Gastroesophageal sphincter (tissue), 3 donors: ENCODE results near the gene RNF183.

Experiments
- EP300 ChIP-seq: sonication (generic); formaldehyde crosslinking; IDR thresholded peaks from one replicate; pipeline ENCODE4 v1.6.1; 2017; ENCODE audit warnings: antibody characterized with exemption, mild to moderate bottlenecking
- POLR2A ChIP-seq, 2 donors: fragments of 450-650 bp; IDR thresholded peaks; one replicate each; pipeline ENCODE4 v1.6.1; 2017; ENCODE audit warnings: antibody characterized with exemption in 2 of 2, mild to moderate bottlenecking in 2 of 2, moderate library complexity in 1 of 2
- TF ChIP-seq, protein P1 (sequence below), 4 experiments: fragments of 200-600 bp in 2 of 4; fragments of 450-650 bp in 2 of 4; sonication (generic) in 1 of 4; IDR thresholded peaks; one replicate each; pipeline ENCODE4 v1.5.1; 2017 to 2019; ENCODE audit warnings: antibody characterized with exemption in 4 of 4, mild to moderate bottlenecking in 2 of 4, moderate library complexity in 2 of 4

DNA sequence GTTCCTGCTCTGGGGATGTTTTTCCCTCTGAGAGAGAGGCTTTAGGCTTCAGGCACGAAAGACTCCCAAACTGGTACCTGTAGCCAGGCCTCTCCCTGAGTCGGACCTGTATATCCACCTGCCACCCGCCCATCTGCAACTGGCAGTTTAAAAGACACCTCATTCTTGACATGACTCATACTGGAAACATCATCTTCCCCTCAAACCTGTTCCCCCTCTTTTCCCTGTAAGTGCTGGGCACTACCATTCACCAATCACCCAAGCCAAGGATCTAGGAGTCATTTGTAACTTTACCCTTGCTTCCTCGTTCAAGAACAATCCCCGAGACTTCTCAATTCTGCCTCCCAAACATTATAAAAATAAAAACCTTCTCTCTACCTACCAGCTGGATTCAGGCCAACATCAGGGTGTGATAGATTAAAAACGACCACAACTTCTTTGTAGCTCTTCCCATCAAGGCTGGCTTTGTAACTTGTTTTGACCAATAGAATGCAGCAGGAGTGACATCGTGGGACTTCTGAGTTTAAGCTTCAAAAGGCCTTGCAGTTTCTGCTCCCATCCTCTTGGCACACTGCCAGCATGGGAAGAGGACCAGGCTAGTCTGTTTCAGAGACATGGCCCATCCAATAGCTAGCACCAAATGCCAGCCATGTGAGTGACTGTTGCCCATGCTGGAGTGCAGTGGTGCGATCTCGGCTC, 38.7 kb upstream of the RNF183 start:
- TF ChIP-seq POLR2A (IDR thresholded peaks at IDR 0.05), result no peak
- no peak for TF ChIP-seq EP300
- TF ChIP-seq, protein P1, sequence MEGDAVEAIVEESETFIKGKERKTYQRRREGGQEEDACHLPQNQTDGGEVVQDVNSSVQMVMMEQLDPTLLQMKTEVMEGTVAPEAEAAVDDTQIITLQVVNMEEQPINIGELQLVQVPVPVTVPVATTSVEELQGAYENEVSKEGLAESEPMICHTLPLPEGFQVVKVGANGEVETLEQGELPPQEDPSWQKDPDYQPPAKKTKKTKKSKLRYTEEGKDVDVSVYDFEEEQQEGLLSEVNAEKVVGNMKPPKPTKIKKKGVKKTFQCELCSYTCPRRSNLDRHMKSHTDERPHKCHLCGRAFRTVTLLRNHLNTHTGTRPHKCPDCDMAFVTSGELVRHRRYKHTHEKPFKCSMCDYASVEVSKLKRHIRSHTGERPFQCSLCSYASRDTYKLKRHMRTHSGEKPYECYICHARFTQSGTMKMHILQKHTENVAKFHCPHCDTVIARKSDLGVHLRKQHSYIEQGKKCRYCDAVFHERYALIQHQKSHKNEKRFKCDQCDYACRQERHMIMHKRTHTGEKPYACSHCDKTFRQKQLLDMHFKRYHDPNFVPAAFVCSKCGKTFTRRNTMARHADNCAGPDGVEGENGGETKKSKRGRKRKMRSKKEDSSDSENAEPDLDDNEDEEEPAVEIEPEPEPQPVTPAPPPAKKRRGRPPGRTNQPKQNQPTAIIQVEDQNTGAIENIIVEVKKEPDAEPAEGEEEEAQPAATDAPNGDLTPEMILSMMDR (IDR thresholded peaks at IDR 0.05), result no peak
